B cell (primary cell): ENCODE measurements around the gene TMEM14B. TPM values are rescaled to one million over a fixed set of nuclear protein-coding genes. Genes with fewer than 3 reads are reported as not detected.

ENCODE experiments used
- ATAC-seq: fragments of 200-7000 bp; cut with Tn5 transposase; one replicate; pipeline ENCODE4 v1.10.0; 2021; ENCODE audit warnings: low read depth, mild to moderate bottlenecking, moderate number of reproducible peaks, moderate library complexity
- CTCF ChIA-PET: fragments of 350-600 bp; sonication (Branson Sonifier 250); formaldehyde crosslinking; loops from one replicate; lab custom pipeline; 2021; ENCODE audit warnings: antibody characterized with exemption, inconsistent platforms; lab: Charles Lee
- POLR2A ChIA-PET: fragments of 350-600 bp; sonication (Branson Sonifier 250); formaldehyde crosslinking; loops from one replicate; lab custom pipeline; 2021; ENCODE audit warnings: antibody characterized with exemption; lab: Charles Lee
- DNase-seq: peaks from one replicate; pipeline ENCODE4 v3.0.0; 2013
- H2AFZ ChIP-seq: 2 replicates; pipeline ENCODE4 v1.6.1; 2012; ENCODE audit warnings: mild to moderate bottlenecking, low read depth, low read length; ENCODE audit not compliant: insufficient read depth, poor library complexity, severe bottlenecking
- H3K27ac ChIP-seq, 2 donors: 1 replicate in 1 of 2; 2 replicates in 1 of 2; pipeline ENCODE4 v1.5.1; 2012 to 2013; ENCODE audit warnings: low read length in 2 of 2, mild to moderate bottlenecking in 2 of 2, moderate library complexity in 1 of 2
- H3K27me3 ChIP-seq, 4 experiments: fragments of 200-600 bp in 1 of 4; sonication (generic) in 1 of 4; replicated peaks in 1 of 4; 1 replicate in 2 of 4; 2 replicates in 2 of 4; pipeline versions ENCODE4 v1.6.1 to v1.7.0; 2013 to 2016; ENCODE audit warnings: low read length in 3 of 4, mild to moderate bottlenecking in 2 of 4, mixed read lengths in 1 of 4, moderate library complexity in 1 of 4; ENCODE audit not compliant: insufficient read depth in 4 of 4, control insufficient read depth in 3 of 4; ENCODE audit errors: control extremely low read depth in 1 of 4
- H3K36me3 ChIP-seq, 2 experiments: replicated peaks in 1 of 2; 1 replicate in 1 of 2; 2 replicates in 1 of 2; pipeline versions ENCODE4 v1.6.1 to v1.7.1; 2013; ENCODE audit warnings: low read length in 1 of 2; ENCODE audit not compliant: insufficient read depth in 2 of 2, control insufficient read depth in 1 of 2; ENCODE audit errors: control extremely low read depth in 1 of 2, extremely low read depth in 1 of 2
- H3K4me1 ChIP-seq, 2 donors: fragments of 200-600 bp in 1 of 2; sonication (generic) in 1 of 2; 1 replicate in 1 of 2; 2 replicates in 1 of 2; pipeline versions ENCODE4 v1.5.1 to v1.6.1; 2013 to 2017; ENCODE audit warnings: low read length in 2 of 2; ENCODE audit not compliant: control insufficient read depth in 2 of 2, insufficient read depth in 2 of 2
- H3K4me2 ChIP-seq: replicated peaks from 2 replicates; pipeline ENCODE3; 2012; ENCODE audit warnings: mild to moderate bottlenecking, low read depth, low read length; ENCODE audit not compliant: poor library complexity, severe bottlenecking
- H3K4me3 ChIP-seq, 5 experiments: fragments of 200-600 bp in 1 of 5; sonication (generic) in 1 of 5; 1 replicate in 3 of 5; 2 replicates in 2 of 5; pipeline versions ENCODE4 v1.5.1 to v1.7.0; 2011 to 2016; ENCODE audit warnings: low read length in 4 of 5, mild to moderate bottlenecking in 4 of 5, low read depth in 2 of 5, control low read depth in 1 of 5, moderate library complexity in 1 of 5; ENCODE audit not compliant: insufficient read depth in 1 of 5; ENCODE audit errors: control extremely low read depth in 1 of 5, extremely low read depth in 1 of 5
- H3K79me2 ChIP-seq: fragments of 200-600 bp; sonication (generic); one replicate; pipeline ENCODE4 v1.6.0; 2016; ENCODE audit warnings: low read length; ENCODE audit not compliant: control insufficient read depth, insufficient read depth
- H3K9ac ChIP-seq: fragments of 200-600 bp; sonication (generic); 2 replicates; pipeline ENCODE4 v1.6.1; 2017; ENCODE audit warnings: mild to moderate bottlenecking, low read length, moderate library complexity
- H3K9me3 ChIP-seq, 3 donors: one replicate each; pipeline versions ENCODE4 v1.6.1 to v1.7.1; 2013; ENCODE audit warnings: low read length in 2 of 3; ENCODE audit not compliant: control insufficient read depth in 2 of 3, insufficient read depth in 1 of 3; ENCODE audit errors: control extremely low read depth in 1 of 3
- H4K20me1 ChIP-seq: 2 replicates; pipeline ENCODE4 v1.6.0; 2012; ENCODE audit warnings: mild to moderate bottlenecking, low read length; ENCODE audit not compliant: insufficient read depth, control insufficient read depth, poor library complexity, severe bottlenecking
- H3K27ac Mint-ChIP-seq: one replicate; pipeline ENCODE4 v1.8.0; 2021; ENCODE audit warnings: mixed read lengths
- H3K27me3 Mint-ChIP-seq: one replicate; pipeline ENCODE4 v1.8.0; 2021; ENCODE audit warnings: mixed read lengths
- H3K4me1 Mint-ChIP-seq: one replicate; pipeline ENCODE4 v1.8.0; 2021; ENCODE audit warnings: mixed read lengths
- H3K4me3 Mint-ChIP-seq: one replicate; pipeline ENCODE4 v1.8.0; 2021; ENCODE audit warnings: mixed read lengths
- H3K9me3 Mint-ChIP-seq: one replicate; pipeline ENCODE4 v1.8.0; 2022; ENCODE audit warnings: mixed read lengths; ENCODE audit not compliant: insufficient read depth
- EZH2 ChIP-seq: IDR thresholded peaks from 2 replicates; pipeline ENCODE4 v1.6.1; 2012; ENCODE audit warnings: borderline replicate concordance, low read depth, mild to moderate bottlenecking, moderate library complexity, low read length; ENCODE audit not compliant: insufficient read depth, poor library complexity, severe bottlenecking
- WGBS: methylation state at CpG from one replicate; pipeline ENCODE4 v1.1.5; 2013; ENCODE audit warnings: missing lambda C conversion rate; ENCODE audit not compliant: insufficient coverage; 5-methylcytosine and 5-hydroxymethylcytosine counted together
- intact Hi-C: fragments of 100-400 bp; cut with micrococcal nuclease; formaldehyde crosslinking; loops from one replicate; pipeline ENCODE4 v1.10.0; 2022
- polyA plus RNA-seq: library from polyadenylated mRNA; depleted of rRNA; stranded (reverse); fragments of >200 nt; gene quantifications from 2 replicates; pipeline ENCODE4 v1.2.3, GENCODE V29; 2012
- total RNA-seq, 2 donors: library from RNA; stranded (reverse); fragments of 120-200 nt in 1 of 2; gene quantifications; 1 replicate in 1 of 2; 2 replicates in 1 of 2; pipeline versions ENCODE4 v1.2.3 to v1.2.4, GENCODE V29; 2013 to 2022
- TF ChIP-seq, protein P1 (sequence below): fragments of 200-600 bp; IDR thresholded peaks from one replicate; pipeline ENCODE4 v1.8.0; 2022; ENCODE audit warnings: antibody characterized with exemption, mild to moderate bottlenecking

TMEM14B gene
- total and polyA plus RNA-seq, 2 donors (not counting 1 experiment from before 2014, with no cell fraction given), result 40.8 to 58.5 TPM

DNA sequence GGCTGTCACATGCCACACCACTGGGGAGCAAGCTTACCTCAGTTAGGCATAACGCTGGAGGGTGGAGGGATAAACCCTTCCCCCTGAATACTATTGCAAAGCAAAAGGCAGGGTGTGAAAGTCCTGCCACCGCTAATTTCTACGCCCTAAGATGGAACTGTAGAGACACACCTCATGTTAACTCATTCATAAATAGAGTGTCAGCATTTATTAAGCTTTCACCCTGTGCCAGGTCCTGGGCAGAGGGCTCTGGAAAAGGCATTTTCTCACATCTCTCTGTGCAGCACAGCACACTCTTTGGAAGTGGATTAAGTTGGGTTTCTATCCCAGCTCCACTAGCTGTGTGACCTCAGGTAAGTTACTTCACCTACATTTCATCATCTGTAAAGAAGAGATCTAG, 21.8 kb downstream of the TMEM14B start:
- no peaks in the 10 kb centered on the region for H3K27me3 Mint-ChIP-seq
- intact Hi-C loops, result no loop called here
- no peak overlapping the region for H3K27ac Mint-ChIP-seq
- no peaks in the 10 kb centered on the region for H3K4me1 Mint-ChIP-seq
- H3K9me3 ChIP-seq, result no peaks in the 10 kb centered on the region
- H3K36me3 ChIP-seq, result peaks cover 2 to 15% of the 10 kb centered on the region in 2 experiments
- no peaks in the 10 kb centered on the region for H3K4me1 ChIP-seq
- no peak for ATAC-seq
- no peak overlapping the region for H3K4me3 ChIP-seq
- ChIA-PET POLR2A (no interaction called here), CTCF (interaction anchor here (0.6 to 1.2 kb wide), 3 partner anchors 259 to 294 kb away, joined by 3 read pairs; no protein-coding TSS in a partner anchor)
- no peak overlapping the region for H3K27ac ChIP-seq
- no peaks in the 10 kb centered on the region for H3K79me2 ChIP-seq
- no peak overlapping the region for H2AFZ ChIP-seq
- H3K4me2 ChIP-seq, result no peak overlapping the region
- no peak for TF ChIP-seq EZH2
- TF ChIP-seq, protein P1, sequence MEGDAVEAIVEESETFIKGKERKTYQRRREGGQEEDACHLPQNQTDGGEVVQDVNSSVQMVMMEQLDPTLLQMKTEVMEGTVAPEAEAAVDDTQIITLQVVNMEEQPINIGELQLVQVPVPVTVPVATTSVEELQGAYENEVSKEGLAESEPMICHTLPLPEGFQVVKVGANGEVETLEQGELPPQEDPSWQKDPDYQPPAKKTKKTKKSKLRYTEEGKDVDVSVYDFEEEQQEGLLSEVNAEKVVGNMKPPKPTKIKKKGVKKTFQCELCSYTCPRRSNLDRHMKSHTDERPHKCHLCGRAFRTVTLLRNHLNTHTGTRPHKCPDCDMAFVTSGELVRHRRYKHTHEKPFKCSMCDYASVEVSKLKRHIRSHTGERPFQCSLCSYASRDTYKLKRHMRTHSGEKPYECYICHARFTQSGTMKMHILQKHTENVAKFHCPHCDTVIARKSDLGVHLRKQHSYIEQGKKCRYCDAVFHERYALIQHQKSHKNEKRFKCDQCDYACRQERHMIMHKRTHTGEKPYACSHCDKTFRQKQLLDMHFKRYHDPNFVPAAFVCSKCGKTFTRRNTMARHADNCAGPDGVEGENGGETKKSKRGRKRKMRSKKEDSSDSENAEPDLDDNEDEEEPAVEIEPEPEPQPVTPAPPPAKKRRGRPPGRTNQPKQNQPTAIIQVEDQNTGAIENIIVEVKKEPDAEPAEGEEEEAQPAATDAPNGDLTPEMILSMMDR, result no peak
- WGBS, result 90% methylated on average over 2 of the region's 3 CpGs
- H3K9ac ChIP-seq, result no peak overlapping the region
- no peaks in the 10 kb centered on the region for H4K20me1 ChIP-seq
- no peak overlapping the region for H3K4me3 Mint-ChIP-seq
- no peak for DNase-seq
- no peaks in the 10 kb centered on the region for H3K9me3 Mint-ChIP-seq
- H3K27me3 ChIP-seq, result no peaks in the 10 kb centered on the region

DNA sequence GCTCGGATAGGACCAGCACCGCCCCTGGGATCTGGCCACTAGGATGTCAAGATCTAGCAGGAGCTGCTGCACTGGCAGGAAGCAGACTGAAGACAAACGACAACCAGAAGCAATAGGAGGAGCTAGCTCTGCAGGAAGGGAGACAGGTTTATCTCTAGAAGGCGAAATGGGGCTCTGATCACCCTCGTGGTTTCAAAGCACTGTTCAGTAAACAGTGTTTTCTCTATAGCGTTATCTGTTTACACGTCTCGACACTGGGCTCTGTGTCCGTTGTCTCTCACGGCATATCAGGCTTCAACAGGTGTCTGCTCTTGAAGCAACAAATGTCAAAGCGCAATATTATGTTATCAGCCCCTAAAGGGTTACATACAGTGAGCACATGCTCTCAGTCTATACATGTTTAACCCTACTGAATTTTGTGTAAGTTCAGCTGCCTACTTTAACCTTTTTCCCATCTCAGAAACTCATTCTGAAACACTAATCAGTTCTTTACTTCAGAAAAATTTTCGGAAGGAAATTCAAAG, 23.8 kb downstream of the TMEM14B start:
- Histone ChIP-seq H3K27ac (no peak overlapping the region), H3K27me3 (no peaks in the 10 kb centered on the region), H3K4me2 (no peak overlapping the region), H3K9me3 (no peaks in the 10 kb centered on the region), H3K79me2 (no peaks in the 10 kb centered on the region), H3K4me3 (no peak overlapping the region), H3K36me3 (peaks cover 5 to 19% of the 10 kb centered on the region in 2 experiments), H3K4me1 (no peaks in the 10 kb centered on the region), H4K20me1 (no peaks in the 10 kb centered on the region), H2AFZ (no peak overlapping the region), H3K9ac (no peak overlapping the region)
- no peak for ATAC-seq
- DNase-seq, result no peak
- Mint-ChIP-seq H3K4me3 (no peak overlapping the region), H3K9me3 (no peaks in the 10 kb centered on the region), H3K4me1 (no peaks in the 10 kb centered on the region), H3K27me3 (no peaks in the 10 kb centered on the region), H3K27ac (no peak overlapping the region)
- WGBS, result 91% methylated on average over 11 of the region's 12 CpGs
- CTCF ChIA-PET, result interaction anchor here (1.0 to 1.7 kb wide), 3 partner anchors 12 to 292 kb away, joined by 3 to 9 read pairs (median 3); no protein-coding TSS in a partner anchor
- intact Hi-C loops, result no loop called here
- POLR2A ChIA-PET, result no interaction called here
- TF ChIP-seq EZH2, result no peak
- TF ChIP-seq, protein P1, result no peak
